ENCODE results near the gene LTBP2.
A peak's percentile ranks its signal among the peaks of the same experiment; 100 is the strongest.

Gene LTBP2

GRCh38 chr14:74488786-74489397 is 123.1 kb downstream of the LTBP2 start:
- TF ChIP-seq CREB1 (IDR thresholded peaks at IDR 0.05; ENCODE audit: low read depth) (no peak), FOXM1 (IDR thresholded peaks at IDR 0.05; ENCODE audit: borderline replicate concordance, low read depth) (no peak), NFIC (IDR thresholded peaks at IDR 0.05) (peak; percentile 49), ZBTB7A (IDR thresholded peaks at IDR 0.05; ENCODE audit: low read depth) (no peak), EGR1 (IDR thresholded peaks at IDR 0.05) (no peak)

DNA sequence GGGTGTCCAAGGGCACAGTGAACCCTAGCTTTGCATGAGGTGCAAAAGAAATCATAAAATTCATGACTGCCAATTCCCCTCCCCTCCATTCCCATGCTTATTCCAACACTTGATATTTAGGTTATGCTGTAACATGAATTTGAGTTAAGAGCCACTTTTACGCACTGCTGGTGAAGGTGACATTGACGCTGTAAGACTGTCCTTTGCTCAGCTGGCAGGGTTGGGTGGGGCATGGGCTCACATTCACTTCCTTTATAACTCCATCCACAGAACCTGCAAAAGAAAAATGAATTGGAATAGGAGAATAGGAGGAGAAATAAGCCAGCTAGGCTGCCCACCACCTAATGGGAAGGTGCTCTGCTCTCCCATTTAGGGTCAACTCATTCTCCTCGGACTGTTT is 125.9 kb downstream of the LTBP2 start:
- TF ChIP-seq EGR1 (IDR thresholded peaks at IDR 0.05) (no peak), NFIC (IDR thresholded peaks at IDR 0.05) (no peak), ZBTB7A (IDR thresholded peaks at IDR 0.05; ENCODE audit: low read depth) (no peak), YY1 (IDR thresholded peaks at IDR 0.05; ENCODE audit: low read depth) (no peak), FOXM1 (IDR thresholded peaks at IDR 0.05; ENCODE audit: borderline replicate concordance, low read depth) (no peak), MAX (IDR thresholded peaks at IDR 0.05) (no peak), TAF1 (IDR thresholded peaks at IDR 0.05; ENCODE audit: low read depth) (no peak), TEAD4 (IDR thresholded peaks at IDR 0.05) (no peak), CREB1 (IDR thresholded peaks at IDR 0.05; ENCODE audit: low read depth) (no peak), EP300 (IDR thresholded peaks at IDR 0.05; ENCODE audit: borderline replicate concordance) (no peak)
- TF ChIP-seq, protein P1, sequence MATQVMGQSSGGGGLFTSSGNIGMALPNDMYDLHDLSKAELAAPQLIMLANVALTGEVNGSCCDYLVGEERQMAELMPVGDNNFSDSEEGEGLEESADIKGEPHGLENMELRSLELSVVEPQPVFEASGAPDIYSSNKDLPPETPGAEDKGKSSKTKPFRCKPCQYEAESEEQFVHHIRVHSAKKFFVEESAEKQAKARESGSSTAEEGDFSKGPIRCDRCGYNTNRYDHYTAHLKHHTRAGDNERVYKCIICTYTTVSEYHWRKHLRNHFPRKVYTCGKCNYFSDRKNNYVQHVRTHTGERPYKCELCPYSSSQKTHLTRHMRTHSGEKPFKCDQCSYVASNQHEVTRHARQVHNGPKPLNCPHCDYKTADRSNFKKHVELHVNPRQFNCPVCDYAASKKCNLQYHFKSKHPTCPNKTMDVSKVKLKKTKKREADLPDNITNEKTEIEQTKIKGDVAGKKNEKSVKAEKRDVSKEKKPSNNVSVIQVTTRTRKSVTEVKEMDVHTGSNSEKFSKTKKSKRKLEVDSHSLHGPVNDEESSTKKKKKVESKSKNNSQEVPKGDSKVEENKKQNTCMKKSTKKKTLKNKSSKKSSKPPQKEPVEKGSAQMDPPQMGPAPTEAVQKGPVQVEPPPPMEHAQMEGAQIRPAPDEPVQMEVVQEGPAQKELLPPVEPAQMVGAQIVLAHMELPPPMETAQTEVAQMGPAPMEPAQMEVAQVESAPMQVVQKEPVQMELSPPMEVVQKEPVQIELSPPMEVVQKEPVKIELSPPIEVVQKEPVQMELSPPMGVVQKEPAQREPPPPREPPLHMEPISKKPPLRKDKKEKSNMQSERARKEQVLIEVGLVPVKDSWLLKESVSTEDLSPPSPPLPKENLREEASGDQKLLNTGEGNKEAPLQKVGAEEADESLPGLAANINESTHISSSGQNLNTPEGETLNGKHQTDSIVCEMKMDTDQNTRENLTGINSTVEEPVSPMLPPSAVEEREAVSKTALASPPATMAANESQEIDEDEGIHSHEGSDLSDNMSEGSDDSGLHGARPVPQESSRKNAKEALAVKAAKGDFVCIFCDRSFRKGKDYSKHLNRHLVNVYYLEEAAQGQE (IDR thresholded peaks at IDR 0.05; ENCODE audit: low read depth) = no peak
- TF ChIP-seq, protein P2, sequence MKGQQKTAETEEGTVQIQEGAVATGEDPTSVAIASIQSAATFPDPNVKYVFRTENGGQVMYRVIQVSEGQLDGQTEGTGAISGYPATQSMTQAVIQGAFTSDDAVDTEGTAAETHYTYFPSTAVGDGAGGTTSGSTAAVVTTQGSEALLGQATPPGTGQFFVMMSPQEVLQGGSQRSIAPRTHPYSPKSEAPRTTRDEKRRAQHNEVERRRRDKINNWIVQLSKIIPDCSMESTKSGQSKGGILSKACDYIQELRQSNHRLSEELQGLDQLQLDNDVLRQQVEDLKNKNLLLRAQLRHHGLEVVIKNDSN (IDR thresholded peaks at IDR 0.05) = no peak

- TF ChIP-seq EP300 (IDR thresholded peaks at IDR 0.05; ENCODE audit: borderline replicate concordance) = no peak
- TF ChIP-seq CREB1 (IDR thresholded peaks at IDR 0.05; ENCODE audit: low read depth) = no peak
- TF ChIP-seq, protein P1 (IDR thresholded peaks at IDR 0.05; ENCODE audit: low read depth) = no peak
- TF ChIP-seq TAF1 (IDR thresholded peaks at IDR 0.05; ENCODE audit: low read depth) = no peak
- TF ChIP-seq EGR1 (IDR thresholded peaks at IDR 0.05) = no peak
- no peak for TF ChIP-seq MAX (IDR thresholded peaks at IDR 0.05)
- no peak for TF ChIP-seq NFIC (IDR thresholded peaks at IDR 0.05)
- TF ChIP-seq TCF12 (IDR thresholded peaks at IDR 0.05; ENCODE audit: low read depth) = no peak
- no peak for TF ChIP-seq RAD21 (IDR thresholded peaks at IDR 0.05; ENCODE audit: low read depth)
- TF ChIP-seq TEAD4 (IDR thresholded peaks at IDR 0.05) = no peak
- TF ChIP-seq, protein P2 (IDR thresholded peaks at IDR 0.05) = no peak
- no peak for TF ChIP-seq ZBTB7A (IDR thresholded peaks at IDR 0.05; ENCODE audit: low read depth)
- no peak for TF ChIP-seq CEBPB (IDR thresholded peaks at IDR 0.05)
- TF ChIP-seq YY1 (IDR thresholded peaks at IDR 0.05; ENCODE audit: low read depth) = no peak
- no peak for TF ChIP-seq FOXM1 (IDR thresholded peaks at IDR 0.05; ENCODE audit: borderline replicate concordance, low read depth)
Observed at GRCh38 chr14:74483321-74483720, 128.7 kb downstream of the LTBP2 start.

DNA sequence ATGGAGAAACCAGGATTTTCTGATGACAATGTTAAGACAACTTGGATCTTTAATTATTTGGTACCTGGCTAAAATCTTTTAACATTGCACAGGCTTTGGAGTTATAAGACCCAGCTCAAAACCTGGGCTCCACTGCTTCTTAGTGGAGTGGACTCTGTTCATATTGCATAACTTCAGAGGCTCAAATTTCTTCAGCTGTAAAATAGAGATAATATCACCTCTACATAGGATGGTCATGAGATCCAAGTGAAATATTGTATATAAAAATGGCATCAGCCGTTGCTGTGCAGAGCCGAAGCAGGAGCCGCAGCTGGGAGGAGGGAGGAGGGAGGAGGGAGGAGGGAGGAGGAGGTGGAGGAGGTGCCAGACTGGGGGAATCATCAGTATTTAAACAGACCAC is 129.5 kb downstream of the LTBP2 start:
- TF ChIP-seq, protein P2 (IDR thresholded peaks at IDR 0.05) = no peak
- no peak for TF ChIP-seq RAD21 (IDR thresholded peaks at IDR 0.05; ENCODE audit: low read depth)
- TF ChIP-seq CEBPB (IDR thresholded peaks at IDR 0.05) = no peak
- TF ChIP-seq, protein P1 (IDR thresholded peaks at IDR 0.05; ENCODE audit: low read depth) = no peak
- TF ChIP-seq YY1 (IDR thresholded peaks at IDR 0.05; ENCODE audit: low read depth) = no peak
- TF ChIP-seq FOXM1 (IDR thresholded peaks at IDR 0.05; ENCODE audit: borderline replicate concordance, low read depth) = no peak
- TF ChIP-seq ZBTB7A (IDR thresholded peaks at IDR 0.05; ENCODE audit: low read depth) = no peak
- no peak for TF ChIP-seq CREB1 (IDR thresholded peaks at IDR 0.05; ENCODE audit: low read depth)
- TF ChIP-seq TCF12 (IDR thresholded peaks at IDR 0.05; ENCODE audit: low read depth) = no peak
- no peak for TF ChIP-seq NFIC (IDR thresholded peaks at IDR 0.05)
- TF ChIP-seq MAX (IDR thresholded peaks at IDR 0.05) = no peak
- TF ChIP-seq EP300 (IDR thresholded peaks at IDR 0.05; ENCODE audit: borderline replicate concordance) = no peak
- TF ChIP-seq EGR1 (IDR thresholded peaks at IDR 0.05) = no peak
- TF ChIP-seq TEAD4 (IDR thresholded peaks at IDR 0.05) = no peak
- TF ChIP-seq TAF1 (IDR thresholded peaks at IDR 0.05; ENCODE audit: low read depth) = no peak
